GM12874 (cell line): ENCODE measurements around the gene RAD1.

ENCODE experiments used
- TF ChIP-seq, protein P1 (sequence below): IDR thresholded peaks from 2 replicates; pipeline ENCODE4 v1.5.1; 2011; ENCODE audit warnings: low read depth, mild to moderate bottlenecking, control low read depth, low read length, moderate library complexity; ENCODE audit not compliant: insufficient read depth

RAD1 gene

DNA sequence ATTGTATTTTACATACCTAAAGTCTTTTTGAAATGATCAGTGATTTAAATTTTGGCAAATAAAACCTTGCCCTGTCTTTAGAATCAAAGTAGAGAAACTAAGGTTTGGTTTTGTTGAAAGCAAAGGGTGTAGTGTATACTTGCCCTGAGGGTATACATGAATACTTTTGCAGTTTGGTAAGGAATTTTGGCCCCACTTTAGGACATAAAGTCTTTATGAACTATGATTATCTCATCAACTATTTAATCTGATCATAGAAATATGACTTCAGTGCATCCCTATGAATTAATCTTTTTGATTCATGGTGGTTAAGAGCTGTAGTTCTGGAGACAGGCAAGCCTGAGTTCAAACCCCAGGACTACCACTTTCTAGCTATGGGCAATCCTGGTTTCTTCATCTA, 17.7 kb downstream of the RAD1 start:
- TF ChIP-seq, protein P1, sequence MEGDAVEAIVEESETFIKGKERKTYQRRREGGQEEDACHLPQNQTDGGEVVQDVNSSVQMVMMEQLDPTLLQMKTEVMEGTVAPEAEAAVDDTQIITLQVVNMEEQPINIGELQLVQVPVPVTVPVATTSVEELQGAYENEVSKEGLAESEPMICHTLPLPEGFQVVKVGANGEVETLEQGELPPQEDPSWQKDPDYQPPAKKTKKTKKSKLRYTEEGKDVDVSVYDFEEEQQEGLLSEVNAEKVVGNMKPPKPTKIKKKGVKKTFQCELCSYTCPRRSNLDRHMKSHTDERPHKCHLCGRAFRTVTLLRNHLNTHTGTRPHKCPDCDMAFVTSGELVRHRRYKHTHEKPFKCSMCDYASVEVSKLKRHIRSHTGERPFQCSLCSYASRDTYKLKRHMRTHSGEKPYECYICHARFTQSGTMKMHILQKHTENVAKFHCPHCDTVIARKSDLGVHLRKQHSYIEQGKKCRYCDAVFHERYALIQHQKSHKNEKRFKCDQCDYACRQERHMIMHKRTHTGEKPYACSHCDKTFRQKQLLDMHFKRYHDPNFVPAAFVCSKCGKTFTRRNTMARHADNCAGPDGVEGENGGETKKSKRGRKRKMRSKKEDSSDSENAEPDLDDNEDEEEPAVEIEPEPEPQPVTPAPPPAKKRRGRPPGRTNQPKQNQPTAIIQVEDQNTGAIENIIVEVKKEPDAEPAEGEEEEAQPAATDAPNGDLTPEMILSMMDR = no peak

DNA sequence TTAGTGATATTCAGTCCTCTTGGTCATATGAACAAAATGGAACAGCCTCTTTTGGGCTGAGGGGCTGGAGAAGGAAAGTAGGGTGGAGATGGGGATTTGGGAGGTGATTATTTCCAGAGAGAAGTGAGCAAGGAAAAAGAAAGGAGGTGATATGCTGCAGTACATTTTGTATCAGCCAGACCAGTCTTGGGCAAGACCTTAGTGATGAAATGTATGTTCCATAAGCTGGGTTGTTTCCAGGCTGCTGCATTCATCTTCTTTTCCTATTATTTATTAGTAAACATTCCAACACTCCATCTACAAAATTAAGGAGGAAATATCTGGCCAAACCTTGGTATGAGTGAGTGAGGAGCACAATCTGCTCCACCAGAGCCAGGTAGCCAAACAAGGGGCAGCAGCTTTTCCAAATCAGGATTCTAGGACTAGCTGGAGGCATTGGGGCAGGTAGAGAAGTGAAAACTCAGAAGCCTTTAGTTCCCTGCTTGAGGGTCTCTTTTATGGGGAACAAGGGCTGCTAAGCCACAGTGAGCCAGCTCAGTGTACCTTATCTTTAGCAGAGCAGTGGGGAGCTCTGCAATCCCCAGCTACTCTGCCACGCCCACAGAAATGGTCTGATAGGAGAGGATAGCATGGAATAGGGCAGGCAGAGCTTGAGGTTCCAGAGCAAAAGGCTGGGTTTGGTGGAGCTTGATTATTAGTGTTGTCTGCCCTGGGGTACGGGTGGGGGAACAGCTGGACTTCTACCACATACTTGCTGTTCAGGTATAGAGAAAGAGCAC, 19.5 kb downstream of the RAD1 start:
- TF ChIP-seq, protein P1 = no peak

GRCh38 chr5:34894716-34895115, 20.6 kb downstream of the RAD1 start:
- TF ChIP-seq, protein P1 = no peak

DNA sequence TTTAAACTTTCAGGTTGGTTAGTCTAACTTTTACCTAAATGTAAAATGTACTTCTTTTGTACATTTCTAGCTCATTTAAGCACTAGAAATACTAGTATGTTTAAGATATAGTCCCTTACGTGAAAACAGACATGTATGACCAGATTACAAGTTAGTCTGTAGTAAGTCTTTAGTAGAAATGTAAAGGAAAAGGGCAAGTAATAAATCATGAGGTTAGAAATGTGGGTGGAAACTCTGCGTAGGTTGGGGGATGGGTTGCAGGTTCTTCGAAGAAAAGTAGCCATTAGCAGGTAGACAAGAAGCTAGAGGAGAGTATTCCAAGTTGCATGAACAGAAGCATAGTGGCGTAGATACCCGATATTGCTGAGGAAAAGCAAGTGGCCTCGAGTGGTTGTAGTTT, 22.9 kb downstream of the RAD1 start:
- TF ChIP-seq, protein P1 = no peak

GRCh38 chr5:34891981-34892380, 23.3 kb downstream of the RAD1 start:
- TF ChIP-seq, protein P1 = no peak

- TF ChIP-seq, protein P1 = no peak
Observed at GRCh38 chr5:34889394-34889793, 25.9 kb downstream of the RAD1 start.

GRCh38 chr5:34886392-34887119, 28.7 kb downstream of the RAD1 start:
- TF ChIP-seq, protein P1 = no peak
